Urinary bladder (tissue), 4 donors: ENCODE results near the gene SCUBE1. TPM values are rescaled to one million over a fixed set of nuclear protein-coding genes. Genes with fewer than 3 reads are reported as not detected.
A peak's percentile ranks its signal among the peaks of the same experiment; 100 is the strongest.

Experiments used
- DNase-seq: peaks from one replicate; pipeline ENCODE4 v3.0.0-alpha.2; 2015; ENCODE audit errors: extremely low spot score
- H3K27ac ChIP-seq: one replicate; pipeline ENCODE4 v1.5.1; 2013; ENCODE audit warnings: low read depth, mild to moderate bottlenecking, moderate library complexity
- H3K36me3 ChIP-seq: one replicate; pipeline ENCODE4 v1.6.1; 2013; ENCODE audit warnings: mild to moderate bottlenecking, moderate library complexity; ENCODE audit not compliant: insufficient read depth
- H3K4me1 ChIP-seq: one replicate; pipeline ENCODE4 v1.6.1; 2013; ENCODE audit warnings: mild to moderate bottlenecking, moderate library complexity; ENCODE audit not compliant: insufficient read depth
- H3K4me3 ChIP-seq: one replicate; pipeline ENCODE4 v1.5.1; 2013; ENCODE audit warnings: low read depth, low read length
- WGBS: extraction: QIAGEN DNeasy Blood & Tissue Kit; methylation state at CpG from one replicate; pipeline ENCODE4 v1.1.7; 2013; 5-methylcytosine and 5-hydroxymethylcytosine counted together
- polyA plus RNA-seq: library from polyadenylated mRNA; stranded (reverse); fragments of 200-250 nt; gene quantifications from one replicate; pipeline ENCODE4 v1.2.3, GENCODE V29; 2013
- total RNA-seq: library from RNA; depleted of rRNA; stranded (reverse); fragments of >200 nt; gene quantifications from one replicate; pipeline ENCODE4 v1.2.3, GENCODE V29; 2014
- donor health status: healthy with polysubstance abuse.
- donor health status: healthy.

Gene SCUBE1
- total and polyA plus RNA-seq, 2 donors, result 0.86 to 1.2 TPM

- WGBS, result 92% methylated on average over 7 of the region's 7 CpGs
- Histone ChIP-seq H3K36me3 (no peaks in the 10 kb centered on the region), H3K4me3 (no peak overlapping the region), H3K4me1 (no peaks in the 10 kb centered on the region), H3K27ac (no peak overlapping the region)
- no peak for DNase-seq
Observed at GRCh38 chr22:43345356-43345755, 2.2 kb upstream of the SCUBE1 start.

- 79% methylated on average over 6 of the region's 6 CpGs for WGBS
- H3K4me3 ChIP-seq, result no peak overlapping the region
- H3K4me1 ChIP-seq, result no peaks in the 10 kb centered on the region
- no peak for DNase-seq
- no peaks in the 10 kb centered on the region for H3K36me3 ChIP-seq
- H3K27ac ChIP-seq, result no peak overlapping the region
Observed at GRCh38 chr22:43344520-43344787, 1.3 kb upstream of the SCUBE1 start.

- H3K4me1 ChIP-seq, result no peaks in the 10 kb centered on the region
- H3K36me3 ChIP-seq, result no peaks in the 10 kb centered on the region
- H3K27ac ChIP-seq, result no peak overlapping the region
- WGBS, result 10% methylated on average over 65 of the region's 65 CpGs
- H3K4me3 ChIP-seq, result peak overlapping the region; percentile 57
- no peak for DNase-seq
Observed at GRCh38 chr22:43343670-43344519, 723 bp upstream of the SCUBE1 start.

GRCh38 chr22:43342347-43343261 is 568 bp downstream of the SCUBE1 start:
- WGBS, result 2% methylated on average over 98 of the region's 99 CpGs
- Histone ChIP-seq H3K36me3 (no peaks in the 10 kb centered on the region), H3K27ac (no peak overlapping the region), H3K4me1 (no peaks in the 10 kb centered on the region), H3K4me3 (peak overlapping the region; percentile 57)
- no peak for DNase-seq

GRCh38 chr22:43341565-43341964 is 1.6 kb downstream of the SCUBE1 start:
- no peaks in the 10 kb centered on the region for H3K36me3 ChIP-seq
- H3K4me1 ChIP-seq, result no peaks in the 10 kb centered on the region
- 51% methylated on average over 7 of the region's 7 CpGs for WGBS
- DNase-seq, result no peak
- H3K4me3 ChIP-seq, result peak overlapping the region; percentile 57
- H3K27ac ChIP-seq, result no peak overlapping the region

GRCh38 chr22:43338766-43339345 is 4.3 kb downstream of the SCUBE1 start:
- Histone ChIP-seq H3K27ac (no peak overlapping the region), H3K4me3 (no peak overlapping the region), H3K4me1 (no peaks in the 10 kb centered on the region), H3K36me3 (no peaks in the 10 kb centered on the region)
- no peak for DNase-seq
- 71% methylated on average over 15 of the region's 15 CpGs for WGBS

GRCh38 chr22:43337946-43338345 is 5.2 kb downstream of the SCUBE1 start:
- Histone ChIP-seq H3K27ac (no peak overlapping the region), H3K4me3 (no peak overlapping the region), H3K4me1 (no peaks in the 10 kb centered on the region), H3K36me3 (no peaks in the 10 kb centered on the region)
- DNase-seq, result no peak
- WGBS, result 81% methylated on average over 3 of the region's 3 CpGs

GRCh38 chr22:43337385-43337784 is 5.8 kb downstream of the SCUBE1 start:
- Histone ChIP-seq H3K4me3 (no peak overlapping the region), H3K27ac (no peak overlapping the region), H3K4me1 (no peaks in the 10 kb centered on the region), H3K36me3 (no peaks in the 10 kb centered on the region)
- no peak for DNase-seq
- WGBS, result 80% methylated on average over 11 of the region's 11 CpGs

- Histone ChIP-seq H3K27ac (no peak overlapping the region), H3K36me3 (no peaks in the 10 kb centered on the region), H3K4me1 (no peaks in the 10 kb centered on the region), H3K4me3 (no peak overlapping the region)
- DNase-seq, result no peak
- WGBS, result 95% methylated on average over 4 of the region's 4 CpGs
Observed at GRCh38 chr22:43334378-43334777, 8.8 kb downstream of the SCUBE1 start.

GRCh38 chr22:43333978-43334377 is 9.2 kb downstream of the SCUBE1 start:
- 88% methylated on average over 2 of the region's 2 CpGs for WGBS
- H3K4me1 ChIP-seq, result no peaks in the 10 kb centered on the region
- H3K27ac ChIP-seq, result no peak overlapping the region
- no peaks in the 10 kb centered on the region for H3K36me3 ChIP-seq
- H3K4me3 ChIP-seq, result no peak overlapping the region
- no peak for DNase-seq

GRCh38 chr22:43333156-43333555 is 10.0 kb downstream of the SCUBE1 start:
- no peak for DNase-seq
- Histone ChIP-seq H3K4me1 (no peaks in the 10 kb centered on the region), H3K36me3 (no peaks in the 10 kb centered on the region), H3K4me3 (no peak overlapping the region), H3K27ac (no peak overlapping the region)
- WGBS, result 81% methylated on average over 5 of the region's 5 CpGs

- 88% methylated on average over 9 of the region's 9 CpGs for WGBS
- no peaks in the 10 kb centered on the region for H3K4me1 ChIP-seq
- no peaks in the 10 kb centered on the region for H3K36me3 ChIP-seq
- H3K4me3 ChIP-seq, result no peak overlapping the region
- no peak overlapping the region for H3K27ac ChIP-seq
- no peak for DNase-seq
Observed at GRCh38 chr22:43331698-43332097, 11.5 kb downstream of the SCUBE1 start.

- Histone ChIP-seq H3K4me3 (no peak overlapping the region), H3K4me1 (no peaks in the 10 kb centered on the region), H3K27ac (no peak overlapping the region), H3K36me3 (no peaks in the 10 kb centered on the region)
- DNase-seq, result no peak
- 65% methylated on average over 3 of the region's 3 CpGs for WGBS
Observed at GRCh38 chr22:43331069-43331451, 12.1 kb downstream of the SCUBE1 start.
